Measurements from ENCODE around the gene LRRK2.

LRRK2 gene

DNA sequence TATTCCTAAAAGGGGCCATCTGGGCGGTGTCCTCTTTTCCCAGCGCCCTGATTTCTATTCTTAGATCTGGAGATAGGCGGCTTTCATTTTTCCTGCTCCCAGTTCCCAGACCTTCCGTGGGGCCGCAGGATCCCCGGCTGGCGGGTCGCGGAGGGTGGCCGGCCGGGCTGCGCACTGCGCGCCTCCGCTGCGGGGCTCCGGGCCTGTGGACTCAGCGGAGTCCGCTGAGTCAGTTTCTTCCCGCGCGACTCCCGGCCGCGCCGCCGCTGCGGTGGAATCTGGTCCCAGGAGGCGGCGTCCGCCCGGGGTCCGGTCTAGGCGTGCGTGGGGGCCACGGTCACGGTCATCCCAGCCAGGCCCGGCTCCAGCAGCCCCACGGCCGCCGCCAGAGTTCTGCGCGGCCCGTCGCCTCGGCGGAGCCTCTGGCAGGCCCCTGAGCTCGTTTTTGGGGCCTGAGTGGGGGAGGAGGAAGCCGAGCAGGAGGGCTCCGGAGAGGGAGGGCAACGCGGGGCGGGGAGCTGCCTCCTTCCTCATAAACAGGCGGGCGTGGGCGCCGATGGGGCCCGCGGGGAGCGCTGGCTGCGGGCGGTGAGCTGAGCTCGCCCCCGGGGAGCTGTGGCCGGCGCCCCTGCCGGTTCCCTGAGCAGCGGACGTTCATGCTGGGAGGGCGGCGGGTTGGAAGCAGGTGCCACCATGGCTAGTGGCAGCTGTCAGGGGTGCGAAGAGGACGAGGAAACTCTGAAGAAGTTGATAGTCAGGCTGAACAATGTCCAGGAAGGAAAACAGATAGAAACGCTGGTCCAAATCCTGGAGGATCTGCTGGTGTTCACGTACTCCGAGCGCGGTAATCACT, at the start of gene LRRK2:
LRRK2 (plus strand) TSS at position 559 of the 853 bp plus-strand sequence; CDS start at position 694, 135 bp downstream.
- peaks cover 16% of the 10 kb centered on the region for H3K4me1 ChIP-seq
- in situ Hi-C loops (cut with MboI; ENCODE audit: low sequenced_read_pairs), result no loop called here
- no peaks in the 10 kb centered on the region for H3K27me3 ChIP-seq (ENCODE audit: low read depth)
- peak; percentile 39 to 76 for DNase-seq (ENCODE audit: low spot score in 2 of 2)
- peak within 1 kb of the TSS; percentile 30 for H3K4me3 ChIP-seq
- no peaks in the 10 kb centered on the region for H3K36me3 ChIP-seq (replicated peaks)
- H3K9me3 ChIP-seq, result no peaks in the 10 kb centered on the region

DNA sequence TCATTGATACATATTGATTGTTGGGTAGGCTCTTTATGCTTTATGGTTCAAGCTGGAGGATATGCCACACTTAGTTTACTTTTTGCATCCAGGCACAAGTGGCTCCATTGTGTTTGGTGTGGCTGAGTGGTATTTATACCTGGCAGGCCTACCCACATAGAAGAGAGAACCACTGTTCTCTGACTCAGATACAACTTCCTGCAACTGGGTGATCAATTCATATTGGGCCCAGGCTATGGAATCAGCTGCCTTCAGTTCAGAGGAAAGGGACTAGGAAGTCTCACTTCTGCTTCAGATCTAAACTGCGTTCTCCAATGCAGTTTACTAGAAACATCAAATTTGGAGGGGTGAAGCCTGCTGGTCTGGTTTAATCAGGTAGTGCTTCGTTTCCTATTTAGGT, 49.8 kb upstream of the LRRK2 start:
- no peaks in the 10 kb centered on the region for H3K4me1 ChIP-seq
- H3K36me3 ChIP-seq (replicated peaks), result no peaks in the 10 kb centered on the region
- no peak for DNase-seq (ENCODE audit: low spot score in 2 of 2)
- no peaks in the 10 kb centered on the region for H3K27me3 ChIP-seq (ENCODE audit: low read depth)
- in situ Hi-C loops (cut with MboI; ENCODE audit: low sequenced_read_pairs), result no loop called here
- no peaks in the 10 kb centered on the region for H3K9me3 ChIP-seq
- H3K4me3 ChIP-seq, result no peak overlapping the region

DNA sequence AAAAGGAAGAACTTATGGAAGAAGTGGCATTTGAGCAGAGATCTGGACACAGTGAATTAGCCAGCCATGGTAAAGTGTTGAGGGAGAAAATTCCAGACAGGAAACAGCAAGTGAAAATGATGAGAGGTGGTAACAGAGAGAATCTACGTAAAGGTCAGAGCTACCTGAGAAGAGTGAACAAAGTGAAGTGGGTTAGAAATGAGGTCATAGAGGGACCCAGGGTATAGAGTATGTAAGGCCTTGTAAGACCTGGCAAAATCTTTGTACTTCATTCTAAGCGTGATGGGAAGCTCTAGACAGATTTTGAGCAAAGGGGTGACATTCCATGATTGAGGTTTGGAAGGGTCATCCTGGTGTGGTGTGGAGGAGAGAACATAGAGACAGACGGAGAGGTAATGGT, 49.3 kb upstream of the LRRK2 start:
- H3K4me1 ChIP-seq, result no peaks in the 10 kb centered on the region
- DNase-seq (ENCODE audit: low spot score in 2 of 2), result no peak
- in situ Hi-C loops (cut with MboI; ENCODE audit: low sequenced_read_pairs), result no loop called here
- H3K27me3 ChIP-seq (ENCODE audit: low read depth), result no peaks in the 10 kb centered on the region
- no peaks in the 10 kb centered on the region for H3K36me3 ChIP-seq (replicated peaks)
- no peak overlapping the region for H3K4me3 ChIP-seq
- H3K9me3 ChIP-seq, result no peaks in the 10 kb centered on the region

DNA sequence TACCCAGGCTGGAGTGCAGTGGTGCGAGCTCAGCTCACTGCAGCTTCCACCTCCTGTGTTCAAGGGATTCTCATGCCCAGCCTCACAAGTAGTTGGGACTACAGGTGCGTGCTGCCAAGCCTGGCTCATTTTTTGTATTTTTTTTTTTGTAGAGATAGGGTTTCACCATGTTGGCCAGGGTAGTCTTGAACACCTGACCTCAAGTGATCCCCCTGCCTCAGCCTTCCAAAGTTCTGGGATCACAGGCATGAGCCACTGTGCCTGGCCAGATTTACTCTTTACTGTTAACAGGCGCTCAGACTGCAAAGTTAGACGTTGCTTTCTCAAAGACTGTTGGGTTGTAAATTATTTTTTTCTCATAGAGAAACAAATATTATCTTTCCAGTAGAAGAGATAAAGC, 46.1 kb upstream of the LRRK2 start:
- in situ Hi-C loops (cut with MboI; ENCODE audit: low sequenced_read_pairs), result no loop called here
- no peak for DNase-seq (ENCODE audit: low spot score in 2 of 2)
- Histone ChIP-seq H3K9me3 (no peaks in the 10 kb centered on the region), H3K4me1 (no peaks in the 10 kb centered on the region), H3K27me3 (ENCODE audit: low read depth) (no peaks in the 10 kb centered on the region), H3K4me3 (no peak overlapping the region), H3K36me3 (replicated peaks) (no peaks in the 10 kb centered on the region)

DNA sequence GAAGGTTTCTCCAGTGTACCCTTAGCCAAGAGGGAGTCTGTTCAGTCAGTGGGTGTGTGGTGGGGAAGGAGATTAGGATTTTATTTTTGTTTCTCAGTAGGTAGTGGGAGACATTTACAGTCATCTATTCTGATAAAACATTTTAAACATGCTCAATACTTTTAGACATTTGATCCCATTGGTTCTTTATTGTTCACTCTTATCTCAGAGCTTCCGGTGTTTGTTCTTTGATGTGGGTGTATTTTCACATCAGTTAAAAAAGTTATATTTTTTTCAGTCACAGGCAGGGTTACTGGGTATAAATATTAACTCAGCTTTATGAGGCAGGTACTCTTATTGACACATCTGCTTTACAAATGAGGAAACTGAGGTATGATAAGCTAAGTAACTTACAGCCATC, 43.3 kb upstream of the LRRK2 start:
- Histone ChIP-seq H3K36me3 (replicated peaks) (no peaks in the 10 kb centered on the region), H3K9me3 (no peaks in the 10 kb centered on the region), H3K4me1 (no peaks in the 10 kb centered on the region), H3K4me3 (no peak overlapping the region), H3K27me3 (ENCODE audit: low read depth) (no peaks in the 10 kb centered on the region)
- no peak for DNase-seq (ENCODE audit: low spot score in 2 of 2)
- in situ Hi-C loops (cut with MboI; ENCODE audit: low sequenced_read_pairs), result no loop called here

DNA sequence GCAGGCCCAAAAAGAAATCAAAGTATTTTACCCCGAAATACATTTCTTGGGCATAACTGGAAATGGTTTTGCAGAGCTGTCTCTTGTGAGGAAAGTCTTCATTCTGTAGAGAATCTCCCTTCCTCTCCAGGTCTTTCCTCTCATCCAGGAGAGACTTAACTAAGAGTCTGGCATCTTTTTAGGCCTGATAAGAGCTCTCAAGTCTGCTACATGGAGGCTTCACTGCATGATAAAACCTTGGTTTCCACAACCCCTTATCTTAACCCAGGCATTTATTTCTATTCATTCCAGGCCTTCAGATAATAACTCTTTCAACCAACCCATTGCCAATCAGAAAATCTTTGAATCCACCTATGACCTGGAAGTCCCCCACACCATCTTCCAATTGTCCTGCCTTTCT, 41.1 kb upstream of the LRRK2 start:
- Histone ChIP-seq H3K4me3 (no peak overlapping the region), H3K27me3 (ENCODE audit: low read depth) (no peaks in the 10 kb centered on the region), H3K4me1 (no peaks in the 10 kb centered on the region), H3K9me3 (no peaks in the 10 kb centered on the region), H3K36me3 (replicated peaks) (no peaks in the 10 kb centered on the region)
- in situ Hi-C loops (cut with MboI; ENCODE audit: low sequenced_read_pairs), result no loop called here
- no peak for DNase-seq (ENCODE audit: low spot score in 2 of 2)

DNA sequence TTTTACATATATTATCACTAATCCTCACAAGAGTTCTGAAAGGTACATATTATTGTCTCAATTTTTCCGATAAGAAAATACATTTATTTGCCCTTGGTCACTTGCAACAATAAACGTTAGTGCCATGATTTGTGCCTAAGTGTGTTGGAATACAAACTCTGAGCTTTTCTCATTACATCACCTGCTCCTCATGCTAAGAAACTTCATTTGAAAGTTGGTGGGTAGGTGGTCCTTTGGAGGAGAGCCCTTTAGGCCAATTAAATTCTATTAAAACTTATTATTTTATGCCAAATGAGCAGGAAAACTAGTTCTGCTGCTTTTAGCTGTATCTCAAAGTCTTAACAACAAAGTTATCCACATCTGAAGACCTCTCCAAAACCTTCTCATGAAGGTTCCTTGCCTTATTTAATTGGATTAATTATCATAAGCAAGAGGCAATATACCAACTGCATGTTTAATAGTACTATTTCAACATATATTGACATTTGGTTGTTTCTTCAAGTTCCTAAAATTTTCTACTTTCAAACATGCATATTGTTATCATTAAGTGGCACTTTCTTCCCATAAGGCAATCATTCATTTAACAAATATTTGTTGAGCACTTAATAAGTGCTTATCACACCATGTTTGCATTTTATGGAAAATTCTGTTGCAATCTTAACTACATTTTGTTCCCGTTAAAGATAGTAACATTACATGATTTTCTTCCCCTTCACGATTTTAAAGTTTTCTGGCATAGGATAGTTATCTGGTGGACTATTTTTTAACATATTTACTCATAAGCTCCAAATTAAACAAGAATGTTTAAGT, 40.1 kb upstream of the LRRK2 start:
- Histone ChIP-seq H3K9me3 (no peaks in the 10 kb centered on the region), H3K4me1 (no peaks in the 10 kb centered on the region), H3K27me3 (ENCODE audit: low read depth) (no peaks in the 10 kb centered on the region), H3K4me3 (no peak overlapping the region), H3K36me3 (replicated peaks) (no peaks in the 10 kb centered on the region)
- in situ Hi-C loops (cut with MboI; ENCODE audit: low sequenced_read_pairs), result no loop called here
- DNase-seq (ENCODE audit: low spot score in 2 of 2), result no peak

DNA sequence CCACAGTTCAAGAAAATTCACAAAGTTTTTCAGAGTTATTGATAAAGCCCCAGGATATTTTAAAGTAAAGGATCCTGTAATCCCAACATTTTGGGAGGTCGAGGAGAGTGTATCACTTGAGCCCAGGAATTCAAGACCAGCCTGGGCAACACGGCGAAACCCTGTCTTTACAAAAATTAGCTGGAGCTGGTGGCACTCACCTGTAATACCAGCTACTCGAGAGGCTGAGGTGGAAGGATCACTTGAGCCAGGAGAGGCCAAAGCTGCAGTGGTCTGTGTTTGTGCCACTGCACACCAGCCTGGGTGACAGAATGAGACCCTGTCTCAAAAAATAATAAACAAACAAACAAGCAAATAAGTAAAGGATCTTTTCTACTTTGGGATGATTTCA, 39.5 kb upstream of the LRRK2 start:
- H3K27me3 ChIP-seq (ENCODE audit: low read depth), result no peaks in the 10 kb centered on the region
- in situ Hi-C loops (cut with MboI; ENCODE audit: low sequenced_read_pairs), result no loop called here
- H3K4me1 ChIP-seq, result no peaks in the 10 kb centered on the region
- H3K36me3 ChIP-seq (replicated peaks), result no peaks in the 10 kb centered on the region
- no peak for DNase-seq (ENCODE audit: low spot score in 2 of 2)
- no peaks in the 10 kb centered on the region for H3K9me3 ChIP-seq
- no peak overlapping the region for H3K4me3 ChIP-seq

DNA sequence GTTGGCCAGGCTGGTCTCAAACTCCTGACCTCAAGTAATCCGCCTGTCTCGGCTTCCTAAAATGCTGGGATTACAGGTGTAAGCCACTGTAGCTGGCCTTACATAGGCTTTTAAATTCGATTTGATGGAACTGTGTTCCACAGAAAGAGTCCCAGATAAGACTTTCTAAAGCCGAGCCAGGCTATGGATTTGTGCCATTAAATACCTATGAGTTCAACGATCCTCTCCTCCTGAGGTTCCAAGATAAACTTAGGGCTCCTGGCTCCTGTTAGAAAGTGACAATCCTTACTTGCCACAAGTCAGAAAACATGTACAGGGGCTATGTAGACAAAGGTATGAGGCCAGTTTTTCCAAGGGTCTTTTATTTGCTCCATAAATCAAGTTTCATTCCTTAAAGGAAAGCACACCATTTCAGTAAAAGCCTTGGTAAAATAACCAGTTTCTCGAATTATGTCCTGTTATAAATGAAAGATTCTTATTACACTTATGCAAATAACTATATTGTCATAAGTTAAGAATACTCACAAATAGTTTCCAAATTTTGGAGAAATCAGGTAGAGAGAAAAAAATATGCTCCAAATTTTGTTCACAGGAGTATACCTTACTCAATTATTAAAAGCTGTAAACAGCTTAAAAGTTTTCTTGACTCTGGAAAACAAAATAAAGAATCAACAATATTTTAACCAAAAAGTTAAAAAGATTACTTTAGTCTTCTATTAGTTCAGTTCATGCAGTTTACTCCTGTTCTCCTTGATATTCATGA, 36.1 kb upstream of the LRRK2 start:
- Histone ChIP-seq H3K9me3 (no peaks in the 10 kb centered on the region), H3K4me3 (no peak overlapping the region), H3K36me3 (replicated peaks) (no peaks in the 10 kb centered on the region), H3K27me3 (ENCODE audit: low read depth) (no peaks in the 10 kb centered on the region), H3K4me1 (peaks cover 3% of the 10 kb centered on the region; the same call in 1 of the 2 replicates)
- DNase-seq (ENCODE audit: low spot score in 2 of 2), result no peak
- in situ Hi-C loops (cut with MboI; ENCODE audit: low sequenced_read_pairs), result no loop called here

DNA sequence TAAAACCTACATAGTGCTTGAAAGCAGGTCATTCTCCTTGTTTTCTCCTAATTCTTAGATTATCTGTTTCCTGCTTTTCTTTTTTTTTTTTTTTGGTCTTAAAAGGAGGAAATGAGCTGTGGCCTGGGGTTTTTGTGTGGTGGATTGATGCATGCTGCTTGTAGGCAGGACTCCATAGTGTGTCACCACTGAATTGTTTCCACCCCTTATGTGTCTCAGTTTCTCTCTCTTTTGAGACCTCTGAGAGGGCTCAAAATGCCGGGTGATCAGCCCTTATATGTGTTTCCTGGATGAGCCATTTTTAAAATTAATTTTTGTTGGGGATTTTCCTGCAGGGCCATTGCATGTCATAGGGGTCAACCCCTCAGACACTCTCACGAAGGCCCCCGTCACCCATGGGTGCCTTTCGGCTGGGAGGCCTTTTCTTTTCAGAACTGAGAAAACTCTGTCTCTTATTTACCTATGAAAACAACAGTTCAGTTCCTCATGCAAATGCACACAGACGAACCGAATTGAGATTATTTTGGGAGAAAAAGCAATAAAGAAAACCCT, 32.0 kb upstream of the LRRK2 start:
- no peaks in the 10 kb centered on the region for H3K27me3 ChIP-seq (ENCODE audit: low read depth)
- H3K9me3 ChIP-seq, result no peaks in the 10 kb centered on the region
- DNase-seq (ENCODE audit: low spot score in 2 of 2), result peak in 1 of 2 experiments; percentile 13
- no peaks in the 10 kb centered on the region for H3K36me3 ChIP-seq (replicated peaks)
- in situ Hi-C loops (cut with MboI; ENCODE audit: low sequenced_read_pairs), result no loop called here
- H3K4me1 ChIP-seq, result peaks cover 3% of the 10 kb centered on the region; the same call in 1 of the 2 replicates
- no peak overlapping the region for H3K4me3 ChIP-seq

DNA sequence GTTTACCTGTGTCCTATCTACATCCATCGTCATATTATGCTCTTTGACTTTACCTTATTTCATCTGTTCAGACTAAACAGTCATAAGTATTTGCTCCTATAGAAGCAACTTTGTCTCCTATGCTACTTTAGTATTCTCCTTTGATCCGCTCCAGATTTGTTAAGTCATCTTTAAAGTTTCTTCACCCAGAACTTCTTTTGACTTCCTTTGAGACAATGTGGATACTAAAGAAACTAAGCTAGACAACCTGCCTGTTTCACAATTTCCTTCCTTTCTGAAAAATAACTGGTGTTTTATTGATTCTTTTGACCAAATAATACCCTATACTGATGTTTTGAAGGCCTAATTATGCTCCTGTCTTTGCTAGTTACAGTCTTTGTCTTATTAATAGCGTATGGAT, 30.0 kb upstream of the LRRK2 start:
- DNase-seq (ENCODE audit: low spot score in 2 of 2), result no peak
- H3K36me3 ChIP-seq (replicated peaks), result no peaks in the 10 kb centered on the region
- no peak overlapping the region for H3K4me3 ChIP-seq
- no peaks in the 10 kb centered on the region for H3K27me3 ChIP-seq (ENCODE audit: low read depth)
- no peaks in the 10 kb centered on the region for H3K9me3 ChIP-seq
- in situ Hi-C loops (cut with MboI; ENCODE audit: low sequenced_read_pairs), result no loop called here
- peaks cover 3% of the 10 kb centered on the region; the same call in 1 of the 2 replicates for H3K4me1 ChIP-seq

DNA sequence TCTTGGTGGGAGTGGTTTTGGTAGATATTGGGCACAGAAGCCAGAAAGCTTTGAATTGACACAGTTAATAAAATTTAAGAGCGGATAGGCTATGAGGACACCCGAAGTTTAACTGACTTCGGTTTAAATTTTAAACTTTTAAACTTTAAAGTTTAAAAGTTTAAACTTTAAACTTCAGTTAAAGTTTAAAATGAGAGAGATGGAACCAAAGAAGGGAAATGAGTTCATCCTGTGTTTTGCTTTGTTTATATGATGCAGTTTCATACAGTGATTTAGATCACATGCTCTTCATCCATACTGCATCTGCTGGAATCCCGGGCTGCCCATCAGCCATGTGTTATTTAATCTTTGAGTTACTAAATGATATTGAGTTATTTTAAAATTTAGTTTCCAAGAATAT, 27.2 kb upstream of the LRRK2 start:
- peaks cover 10% of the 10 kb centered on the region; the same call in 1 of the 2 replicates for H3K27me3 ChIP-seq (ENCODE audit: low read depth)
- no peak overlapping the region for H3K4me3 ChIP-seq
- H3K4me1 ChIP-seq, result peaks cover 3% of the 10 kb centered on the region; the same call in 1 of the 2 replicates
- H3K9me3 ChIP-seq, result no peaks in the 10 kb centered on the region
- in situ Hi-C loops (cut with MboI; ENCODE audit: low sequenced_read_pairs), result no loop called here
- H3K36me3 ChIP-seq (replicated peaks), result no peaks in the 10 kb centered on the region
- DNase-seq (ENCODE audit: low spot score in 2 of 2), result no peak

DNA sequence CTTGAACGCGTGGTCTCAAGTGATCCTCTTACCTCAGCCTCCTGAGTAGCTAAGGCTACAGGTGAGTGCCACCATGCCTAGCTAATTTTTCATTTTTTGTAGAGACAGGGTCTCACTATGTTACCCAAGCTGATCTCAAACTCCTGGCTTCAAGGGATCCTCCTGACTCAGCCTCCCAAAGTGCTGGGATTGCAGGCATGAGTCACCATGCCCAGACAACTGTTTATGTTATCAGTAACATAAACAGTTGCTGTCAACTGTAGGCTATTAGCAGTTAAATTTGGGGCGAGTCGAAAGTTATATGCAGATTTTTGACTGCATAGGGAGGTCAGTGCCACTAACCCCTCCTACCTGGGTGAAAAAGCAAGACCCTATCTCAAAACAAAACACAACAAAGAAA, 26.2 kb upstream of the LRRK2 start:
- DNase-seq (ENCODE audit: low spot score in 2 of 2), result no peak
- H3K4me1 ChIP-seq, result no peaks in the 10 kb centered on the region
- peaks cover 10% of the 10 kb centered on the region; the same call in 1 of the 2 replicates for H3K27me3 ChIP-seq (ENCODE audit: low read depth)
- H3K9me3 ChIP-seq, result no peaks in the 10 kb centered on the region
- in situ Hi-C loops (cut with MboI; ENCODE audit: low sequenced_read_pairs), result no loop called here
- H3K4me3 ChIP-seq, result no peak overlapping the region
- H3K36me3 ChIP-seq (replicated peaks), result no peaks in the 10 kb centered on the region
